Upper lobe of right lung (tissue), 1 donor: Measurements from ENCODE around the gene TYR. TPM values are rescaled to one million over a fixed set of nuclear protein-coding genes. Genes with fewer than 3 reads are reported as not detected.

Source experiments
- ATAC-seq: fragments of 200-7000 bp; cut with Tn5 transposase; one replicate; pipeline ENCODE4 v1.9.1; 2020; ENCODE audit warnings: mild to moderate bottlenecking, moderate library complexity
- DNase-seq: peaks from one replicate; pipeline ENCODE4 v3.0.0-alpha.2; 2020
- H3K27ac ChIP-seq: fragments of 200-600 bp; one replicate; pipeline ENCODE4 v1.8.0; 2022
- H3K27me3 ChIP-seq: fragments of 200-600 bp; one replicate; pipeline ENCODE4 v1.8.0; 2022; ENCODE audit warnings: mild to moderate bottlenecking
- H3K36me3 ChIP-seq: fragments of 200-600 bp; one replicate; pipeline ENCODE4 v1.8.0; 2022
- H3K4me1 ChIP-seq: fragments of 200-600 bp; one replicate; pipeline ENCODE4 v1.8.0; 2022
- H3K4me3 ChIP-seq: fragments of 200-600 bp; one replicate; pipeline ENCODE4 v1.8.0; 2022; ENCODE audit warnings: mild to moderate bottlenecking
- H3K9me3 ChIP-seq: fragments of 200-600 bp; one replicate; pipeline ENCODE4 v1.8.0; 2022
- intact Hi-C: fragments of 100-400 bp; cut with DNase I; formaldehyde crosslinking; loops from one replicate; pipeline ENCODE4 v1.11.0; 2022
- long read RNA-seq: library from polyadenylated mRNA; unstranded; transcript quantifications from one replicate; pipeline ENCODE4 v2.0.0, GENCODE V29; 2021
- total RNA-seq: library from RNA; stranded (reverse); fragmentation: NEBNext Ultra II Directional; extraction: Animal tissue kit (Norgen Biotek cat#: 25700); gene quantifications from one replicate; pipeline ENCODE4 v1.2.1, GENCODE V29; 2021
- TF ChIP-seq, protein P1 (sequence below): fragments of 200-600 bp; IDR thresholded peaks from one replicate; pipeline ENCODE4 v1.8.0; 2022; ENCODE audit warnings: antibody characterized with exemption
- donor health status: DM: no; HTN: yes; CAD: no; lungs with severe emphysema.

The TYR gene
- not detected for total RNA-seq
- long read RNA-seq, result 0 reads

DNA sequence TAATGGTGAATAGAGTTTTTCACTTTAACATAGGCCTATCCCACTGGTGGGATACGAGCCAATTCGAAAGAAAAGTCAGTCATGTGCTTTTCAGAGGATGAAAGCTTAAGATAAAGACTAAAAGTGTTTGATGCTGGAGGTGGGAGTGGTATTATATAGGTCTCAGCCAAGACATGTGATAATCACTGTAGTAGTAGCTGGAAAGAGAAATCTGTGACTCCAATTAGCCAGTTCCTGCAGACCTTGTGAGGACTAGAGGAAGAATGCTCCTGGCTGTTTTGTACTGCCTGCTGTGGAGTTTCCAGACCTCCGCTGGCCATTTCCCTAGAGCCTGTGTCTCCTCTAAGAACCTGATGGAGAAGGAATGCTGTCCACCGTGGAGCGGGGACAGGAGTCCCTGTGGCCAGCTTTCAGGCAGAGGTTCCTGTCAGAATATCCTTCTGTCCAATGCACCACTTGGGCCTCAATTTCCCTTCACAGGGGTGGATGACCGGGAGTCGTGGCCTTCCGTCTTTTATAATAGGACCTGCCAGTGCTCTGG, at the start of gene TYR:
Gene TYR, plus strand, starts transcription at position 185 of the 541 bp plus-strand sequence. Its CDS starts 79 bp downstream, at position 264.
- H3K36me3 ChIP-seq, result no peaks in the 10 kb centered on the region
- H3K27ac ChIP-seq, result no peak within 1 kb of the TSS
- no peaks in the 10 kb centered on the region for H3K4me1 ChIP-seq
- H3K27me3 ChIP-seq, result no peaks in the 10 kb centered on the region
- intact Hi-C loops, result no loop called here
- H3K9me3 ChIP-seq, result no peaks in the 10 kb centered on the region
- DNase-seq, result no peak
- TF ChIP-seq, protein P1, sequence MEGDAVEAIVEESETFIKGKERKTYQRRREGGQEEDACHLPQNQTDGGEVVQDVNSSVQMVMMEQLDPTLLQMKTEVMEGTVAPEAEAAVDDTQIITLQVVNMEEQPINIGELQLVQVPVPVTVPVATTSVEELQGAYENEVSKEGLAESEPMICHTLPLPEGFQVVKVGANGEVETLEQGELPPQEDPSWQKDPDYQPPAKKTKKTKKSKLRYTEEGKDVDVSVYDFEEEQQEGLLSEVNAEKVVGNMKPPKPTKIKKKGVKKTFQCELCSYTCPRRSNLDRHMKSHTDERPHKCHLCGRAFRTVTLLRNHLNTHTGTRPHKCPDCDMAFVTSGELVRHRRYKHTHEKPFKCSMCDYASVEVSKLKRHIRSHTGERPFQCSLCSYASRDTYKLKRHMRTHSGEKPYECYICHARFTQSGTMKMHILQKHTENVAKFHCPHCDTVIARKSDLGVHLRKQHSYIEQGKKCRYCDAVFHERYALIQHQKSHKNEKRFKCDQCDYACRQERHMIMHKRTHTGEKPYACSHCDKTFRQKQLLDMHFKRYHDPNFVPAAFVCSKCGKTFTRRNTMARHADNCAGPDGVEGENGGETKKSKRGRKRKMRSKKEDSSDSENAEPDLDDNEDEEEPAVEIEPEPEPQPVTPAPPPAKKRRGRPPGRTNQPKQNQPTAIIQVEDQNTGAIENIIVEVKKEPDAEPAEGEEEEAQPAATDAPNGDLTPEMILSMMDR, result no peak
- no peak for ATAC-seq
- no peak within 1 kb of the TSS for H3K4me3 ChIP-seq

DNA sequence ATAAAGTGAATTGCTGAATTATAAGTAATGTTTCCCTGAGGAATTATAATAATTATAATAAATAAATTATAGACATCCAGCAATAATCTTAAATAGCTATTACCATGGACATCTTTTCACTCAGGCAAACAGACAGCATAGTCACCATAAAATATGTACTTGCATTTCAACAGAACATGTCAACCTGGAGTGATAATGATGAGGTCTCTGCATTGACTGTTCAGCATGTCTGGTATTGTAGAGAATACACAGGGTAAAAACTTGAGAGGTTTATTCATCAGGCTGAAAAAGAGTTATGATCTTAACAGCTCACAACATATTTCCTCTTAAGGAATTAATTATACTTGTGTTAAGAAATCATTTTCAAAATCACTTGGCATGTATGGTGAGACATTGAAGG, 41.1 kb upstream of the TYR start:
- Histone ChIP-seq H3K27ac (no peak overlapping the region), H3K27me3 (no peaks in the 10 kb centered on the region), H3K4me3 (no peak overlapping the region), H3K36me3 (no peaks in the 10 kb centered on the region), H3K9me3 (no peaks in the 10 kb centered on the region), H3K4me1 (no peaks in the 10 kb centered on the region)
- ATAC-seq (no peak), DNase-seq (no peak)
- TF ChIP-seq, protein P1, result no peak
- intact Hi-C loops, result no loop called here

DNA sequence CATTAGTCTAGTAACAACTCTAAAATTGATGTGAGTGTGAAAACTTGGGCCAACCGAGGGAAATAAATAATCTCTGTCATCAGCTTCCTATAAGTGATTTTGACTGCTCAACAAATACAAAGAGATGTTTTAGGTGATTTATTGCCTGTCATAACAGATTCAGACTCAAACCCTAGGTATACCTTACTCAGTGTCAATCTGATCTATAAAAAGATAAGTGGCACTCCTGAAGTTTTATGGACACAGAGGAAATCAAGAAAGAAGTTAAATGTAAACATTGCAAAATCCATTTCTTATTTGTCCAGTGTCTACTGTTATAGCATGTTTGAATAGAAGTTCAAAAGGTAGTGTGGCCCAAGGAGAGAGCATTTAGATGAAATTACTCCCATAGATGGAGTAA, 30.4 kb upstream of the TYR start:
- no peak for DNase-seq
- no peak overlapping the region for H3K27ac ChIP-seq
- TF ChIP-seq, protein P1, result no peak
- no peaks in the 10 kb centered on the region for H3K9me3 ChIP-seq
- H3K36me3 ChIP-seq, result no peaks in the 10 kb centered on the region
- H3K4me1 ChIP-seq, result no peaks in the 10 kb centered on the region
- no peak for ATAC-seq
- intact Hi-C loops, result no loop called here
- no peaks in the 10 kb centered on the region for H3K27me3 ChIP-seq
- H3K4me3 ChIP-seq, result no peak overlapping the region

DNA sequence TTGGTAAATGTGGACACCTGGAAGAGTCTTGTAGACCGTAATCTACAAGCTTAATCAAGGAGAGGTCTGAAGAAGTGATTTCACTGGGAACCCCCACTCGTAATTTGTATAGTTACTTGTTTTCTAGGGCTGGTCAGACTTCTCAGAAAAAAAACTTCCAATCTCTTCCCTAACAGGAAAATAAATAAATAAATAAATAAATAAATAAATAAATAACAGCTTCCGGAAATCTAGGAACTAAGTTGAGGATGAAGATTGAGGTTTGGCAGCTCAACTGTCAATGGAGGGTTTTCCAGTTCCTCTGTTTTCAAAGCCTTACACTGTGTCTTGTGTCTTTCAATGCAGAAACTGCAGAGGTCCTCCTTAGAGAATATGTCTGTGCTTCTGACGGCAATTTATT, 17.7 kb upstream of the TYR start:
- Histone ChIP-seq H3K27me3 (no peaks in the 10 kb centered on the region), H3K27ac (no peak overlapping the region), H3K36me3 (no peaks in the 10 kb centered on the region), H3K9me3 (no peaks in the 10 kb centered on the region), H3K4me3 (no peak overlapping the region), H3K4me1 (no peaks in the 10 kb centered on the region)
- TF ChIP-seq, protein P1, result no peak
- intact Hi-C loops, result no loop called here
- ATAC-seq, result no peak
- no peak for DNase-seq

DNA sequence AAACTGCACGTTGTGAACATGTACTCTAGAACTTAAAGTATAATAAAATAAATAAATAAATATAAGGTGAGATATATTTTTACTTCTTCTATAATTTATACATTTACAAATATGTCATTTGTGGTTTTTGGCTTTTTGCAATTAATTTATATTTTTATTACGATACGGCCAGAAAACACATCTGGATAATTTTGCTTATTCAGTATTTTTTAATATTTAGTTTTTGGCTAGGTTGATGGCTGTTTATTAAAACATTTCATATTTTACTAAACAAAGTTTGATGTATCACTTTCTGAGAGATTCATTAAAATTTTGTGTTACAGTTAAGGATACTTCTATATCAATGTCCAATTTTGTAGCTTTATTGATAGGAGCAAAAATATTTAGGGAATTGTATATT, 15.7 kb upstream of the TYR start:
- Histone ChIP-seq H3K9me3 (no peaks in the 10 kb centered on the region), H3K27ac (no peak overlapping the region), H3K27me3 (no peaks in the 10 kb centered on the region), H3K4me3 (no peak overlapping the region), H3K36me3 (no peaks in the 10 kb centered on the region), H3K4me1 (no peaks in the 10 kb centered on the region)
- DNase-seq, result no peak
- intact Hi-C loops, result no loop called here
- ATAC-seq, result no peak
- TF ChIP-seq, protein P1, result no peak

DNA sequence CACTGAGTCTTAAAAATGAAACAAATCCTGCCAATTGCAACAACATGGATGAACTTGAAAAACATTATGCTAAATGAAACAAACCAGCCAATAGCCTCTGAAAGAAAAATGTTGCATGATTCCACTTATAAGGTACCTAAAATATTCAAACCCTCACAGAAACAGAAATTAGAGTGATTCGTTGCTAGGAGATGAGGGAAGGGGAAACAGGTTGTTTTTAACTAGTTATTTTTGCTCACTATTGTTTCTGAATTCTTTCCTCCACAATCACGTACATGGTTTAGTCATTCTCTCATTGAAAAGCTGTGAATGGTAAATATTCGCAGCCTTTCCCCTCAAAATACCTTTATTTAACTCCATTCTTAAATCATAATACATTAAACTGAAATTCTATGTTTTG, 14.0 kb upstream of the TYR start:
- DNase-seq, result no peak

More for the DNA sequence above, 14.0 kb upstream of the TYR start:
- intact Hi-C loops, result no loop called here
- no peak for ATAC-seq
- Histone ChIP-seq H3K27ac (no peak overlapping the region), H3K4me1 (no peaks in the 10 kb centered on the region), H3K36me3 (no peaks in the 10 kb centered on the region), H3K4me3 (no peak overlapping the region), H3K27me3 (no peaks in the 10 kb centered on the region), H3K9me3 (no peaks in the 10 kb centered on the region)
- TF ChIP-seq, protein P1, result no peak
